Inferior parietal cortex (tissue), 1 donor: Measurements from ENCODE around the gene POU3F3.

Experiments used
- DNase-seq: peaks from one replicate; pipeline ENCODE4 v3.0.0-alpha.2; 2016; ENCODE audit errors: extremely low spot score

Gene POU3F3

DNA sequence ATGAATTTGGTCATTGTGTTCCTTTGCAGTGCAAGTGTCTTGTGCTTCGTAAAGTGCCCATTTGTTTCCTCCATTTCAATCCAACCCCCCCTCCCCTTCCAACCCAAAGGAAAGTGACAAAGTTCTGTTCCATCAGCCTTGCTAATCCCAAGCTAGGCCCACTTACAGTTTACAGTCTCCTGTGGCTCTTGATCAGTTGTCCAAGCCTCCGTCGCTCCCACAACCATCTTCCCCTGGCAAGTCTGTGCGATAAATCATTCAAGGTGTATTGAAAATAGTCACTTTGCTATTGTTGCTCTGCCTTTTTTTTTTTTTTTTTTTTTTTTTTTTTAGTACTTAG lies 6.5 kb downstream of the POU3F3 start:
- DNase-seq: no peak

DNA sequence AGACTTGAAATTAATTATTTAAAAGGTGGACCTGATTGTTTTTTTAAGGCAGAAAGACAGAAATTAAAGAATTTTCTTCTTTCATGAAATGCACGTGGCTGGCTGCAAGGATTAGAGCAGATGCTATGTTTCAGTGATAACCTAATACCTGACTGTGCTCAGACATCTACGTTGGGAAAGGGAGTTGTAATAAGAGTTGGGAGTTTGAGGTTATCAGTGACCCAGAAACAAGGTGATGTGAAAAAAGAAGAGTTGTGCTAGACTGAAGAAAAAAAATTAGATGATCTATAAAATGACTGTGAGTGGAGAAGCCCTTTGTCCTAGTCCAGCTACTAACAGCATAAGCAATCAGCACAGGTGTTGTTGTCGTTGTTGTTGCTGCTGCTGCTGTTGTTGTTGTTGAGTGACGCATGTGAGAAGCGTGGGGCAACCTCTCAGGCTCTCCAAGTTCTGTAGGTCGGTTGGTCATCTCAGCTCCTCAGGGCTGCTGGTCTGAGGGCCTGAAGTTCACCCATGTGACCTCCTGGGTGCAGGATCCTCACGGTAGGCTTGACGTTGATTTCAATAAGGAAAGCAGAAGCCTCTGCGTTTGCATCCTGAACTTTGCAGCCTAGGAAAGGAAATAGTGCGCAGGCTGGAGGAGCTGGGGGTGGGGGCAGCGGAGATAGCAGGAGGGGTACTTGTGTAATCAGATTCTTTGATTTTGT lies 7.6 kb downstream of the POU3F3 start:
- DNase-seq: peak; percentile 21

DNA sequence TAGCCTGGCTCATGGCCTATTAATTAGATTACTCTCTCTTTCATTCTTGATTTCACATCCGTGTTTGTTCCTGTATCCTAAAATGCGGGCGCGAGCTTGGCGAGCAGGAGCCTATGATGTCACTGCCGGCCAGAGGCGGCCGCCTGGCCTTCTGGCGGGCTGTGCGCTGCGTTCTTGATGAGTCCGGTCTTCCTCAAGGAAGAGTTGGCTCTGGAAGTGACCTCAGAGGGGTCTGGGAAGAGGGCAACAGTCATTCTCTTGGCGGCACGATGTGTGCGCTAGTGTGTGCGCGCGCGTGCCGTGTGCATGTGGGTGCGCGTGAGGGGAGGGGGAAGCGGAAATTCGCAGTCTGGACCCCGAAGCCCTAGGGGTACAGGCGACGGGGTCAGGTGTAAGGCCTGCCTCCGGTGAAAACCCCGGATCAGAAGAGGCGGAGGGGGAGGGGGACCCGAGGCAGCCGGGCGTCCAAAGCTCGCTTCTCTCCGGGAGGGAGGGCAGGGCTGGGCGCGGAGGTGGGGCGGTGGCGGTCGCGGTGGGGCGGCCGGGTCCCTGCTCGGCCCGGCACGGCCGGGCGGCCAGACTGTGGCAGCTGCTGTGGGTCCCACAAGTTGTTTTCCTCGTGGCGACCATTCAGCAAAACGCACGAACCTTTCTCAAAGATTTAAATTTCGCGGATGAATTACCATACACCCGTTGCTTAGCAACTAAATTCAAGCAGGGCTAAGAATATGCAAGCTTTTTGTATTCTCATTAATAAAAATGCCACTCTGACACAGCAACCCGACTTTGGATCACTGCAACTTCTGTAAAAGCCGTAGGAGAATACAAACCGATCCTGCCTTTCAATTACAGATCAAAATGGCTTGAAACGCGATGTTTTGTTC lies 8.4 kb downstream of the POU3F3 start:
- DNase-seq: peak; percentile 75

DNA sequence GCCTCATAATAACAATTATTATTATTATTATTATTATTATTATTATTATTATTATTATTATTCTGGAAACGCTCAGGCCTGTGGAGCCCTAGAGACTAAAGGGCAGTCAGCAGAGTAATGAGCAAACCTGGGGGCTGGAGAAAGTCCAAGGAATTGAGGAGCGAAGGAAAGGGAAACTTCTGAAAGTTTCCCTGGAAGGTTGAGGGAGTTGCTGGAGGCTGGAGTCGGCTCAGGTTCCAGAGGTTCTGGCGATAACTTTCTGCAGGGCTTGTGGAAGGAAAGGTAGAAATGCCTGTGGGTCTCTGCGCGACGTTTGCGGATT lies 9.2 kb downstream of the POU3F3 start:
- peak; percentile 16 for DNase-seq

DNA sequence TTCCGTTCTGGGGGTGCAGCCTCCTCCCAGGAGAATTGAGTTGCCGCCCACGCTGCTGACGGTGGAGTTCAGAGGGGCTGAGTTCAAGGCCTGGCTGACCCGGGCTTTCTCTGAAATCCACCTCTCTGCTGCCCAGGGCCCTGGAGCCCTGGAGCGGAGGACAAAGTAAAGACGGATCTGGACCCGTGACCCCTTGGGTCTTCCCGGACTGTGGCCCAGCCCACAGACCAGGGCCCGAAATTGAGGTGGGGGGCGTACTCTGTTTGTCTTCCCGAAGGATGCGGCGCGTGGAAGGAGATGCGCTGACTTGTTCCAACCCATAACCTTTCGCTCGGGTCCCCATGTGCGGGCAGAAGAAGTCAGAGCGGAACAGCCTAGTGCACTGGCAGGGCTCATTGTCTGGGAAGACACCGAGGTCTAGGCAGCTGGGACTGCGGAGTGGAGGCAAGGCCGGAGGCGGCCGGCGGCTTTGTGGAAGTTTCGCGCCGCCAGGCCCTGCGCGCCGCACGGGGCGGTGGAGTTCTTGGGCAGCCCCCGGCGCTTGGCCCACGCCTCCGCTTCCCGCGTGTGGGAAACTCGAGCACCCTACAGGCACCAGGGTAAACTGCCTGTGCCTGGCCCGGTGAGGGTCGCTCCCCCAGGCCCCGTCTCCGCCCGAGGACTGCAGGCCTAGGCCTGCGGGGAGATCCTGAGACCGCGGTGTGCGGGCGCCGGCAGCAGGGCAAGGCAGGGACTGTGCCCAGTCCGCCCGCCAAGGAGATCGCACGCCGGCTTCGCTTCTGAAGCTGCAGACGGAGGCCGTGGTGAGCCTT lies 9.8 kb downstream of the POU3F3 start:
- peak; percentile 42 for DNase-seq

DNA sequence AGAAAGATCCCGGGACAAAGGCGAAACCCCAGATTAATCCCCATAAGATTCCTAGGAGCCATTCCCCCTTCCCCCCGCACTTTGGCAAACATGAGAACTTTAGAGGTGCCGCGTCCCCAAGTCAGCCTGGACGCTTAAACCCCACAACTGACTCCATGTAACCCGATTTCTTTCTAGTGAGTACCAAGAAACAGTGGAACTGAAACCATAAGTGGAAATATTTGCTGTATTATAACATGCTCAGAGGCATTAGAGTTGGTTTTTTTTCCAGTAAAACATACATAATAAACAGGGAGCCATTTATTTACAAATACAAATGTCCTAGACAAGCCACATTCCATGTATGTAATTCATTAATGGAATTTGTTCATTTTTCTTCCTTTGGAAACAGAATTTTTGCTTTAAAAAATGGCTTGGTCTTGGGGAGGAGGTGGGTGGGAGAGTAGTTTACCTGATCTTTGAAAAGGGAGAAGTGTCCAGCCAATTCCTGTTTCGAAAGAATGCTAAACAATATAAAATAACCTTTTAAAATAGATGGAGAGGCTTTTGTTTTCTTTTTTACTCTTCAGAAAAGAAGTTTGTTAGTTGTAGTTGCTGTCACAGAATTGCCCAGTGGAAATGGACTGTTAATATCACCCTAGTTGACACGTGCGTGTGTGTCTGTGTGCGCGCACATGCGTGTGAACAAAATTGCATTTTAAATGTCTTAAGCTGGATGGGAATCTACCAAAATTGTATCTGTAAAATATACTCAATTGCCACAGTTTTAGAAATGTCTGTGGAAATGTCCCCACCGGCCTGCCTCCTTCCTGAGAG lies 10.6 kb downstream of the POU3F3 start:
- peak; percentile 25 for DNase-seq

DNA sequence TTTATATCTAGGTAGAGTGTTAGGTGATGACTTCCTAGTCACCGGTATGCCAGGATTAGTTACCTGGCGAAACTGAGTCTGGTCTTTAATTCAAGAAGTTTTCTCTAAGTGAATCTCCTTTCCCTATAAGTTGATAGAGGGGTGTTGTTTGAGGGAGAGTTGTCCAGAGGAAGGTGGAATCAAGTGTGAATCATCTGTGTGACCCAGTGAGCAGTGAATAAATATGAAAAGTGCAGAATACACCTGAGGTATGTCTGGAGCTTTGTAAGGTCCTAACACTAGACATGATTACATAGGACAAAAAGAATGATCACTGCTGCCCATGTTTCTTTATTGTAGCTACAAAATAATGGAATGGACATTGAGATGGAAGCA lies 11.2 kb downstream of the POU3F3 start:
- DNase-seq: peak; percentile 20

DNA sequence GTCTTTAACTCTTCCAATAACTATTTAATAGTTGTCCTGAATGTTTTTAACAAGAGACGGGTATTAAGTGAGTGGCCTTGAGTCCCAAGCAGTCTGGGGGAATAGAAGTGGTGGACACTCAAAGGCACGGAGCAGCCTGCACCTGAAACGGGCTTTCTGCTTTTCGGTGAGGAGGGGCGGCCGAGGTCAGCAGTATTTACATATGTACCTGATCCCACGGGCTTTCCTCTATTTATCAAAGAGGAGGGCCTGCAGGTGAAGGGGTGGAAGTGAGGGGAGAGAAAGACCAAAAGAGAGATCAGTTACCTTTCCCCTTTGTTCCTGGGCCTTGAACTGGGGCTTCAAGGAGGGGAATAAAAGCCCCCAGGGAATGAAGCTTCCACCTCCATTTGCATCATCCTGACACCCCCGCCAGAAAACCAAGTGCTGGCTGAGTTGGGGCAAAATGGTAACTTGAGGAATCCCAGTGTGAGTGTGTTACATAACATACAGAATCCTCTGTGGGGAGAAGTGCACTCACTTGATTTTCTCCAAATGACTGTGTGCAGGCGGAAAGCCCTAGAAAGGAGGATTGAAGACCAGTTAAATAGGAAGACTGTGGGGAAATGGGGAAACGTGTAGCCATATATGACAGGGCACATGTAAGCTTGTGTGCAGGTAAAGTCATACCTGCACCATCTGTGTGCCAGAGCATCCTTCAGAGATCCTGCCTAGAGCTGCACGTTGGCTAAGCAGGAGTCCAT lies 12.4 kb downstream of the POU3F3 start:
- DNase-seq: peak; percentile 51

DNA sequence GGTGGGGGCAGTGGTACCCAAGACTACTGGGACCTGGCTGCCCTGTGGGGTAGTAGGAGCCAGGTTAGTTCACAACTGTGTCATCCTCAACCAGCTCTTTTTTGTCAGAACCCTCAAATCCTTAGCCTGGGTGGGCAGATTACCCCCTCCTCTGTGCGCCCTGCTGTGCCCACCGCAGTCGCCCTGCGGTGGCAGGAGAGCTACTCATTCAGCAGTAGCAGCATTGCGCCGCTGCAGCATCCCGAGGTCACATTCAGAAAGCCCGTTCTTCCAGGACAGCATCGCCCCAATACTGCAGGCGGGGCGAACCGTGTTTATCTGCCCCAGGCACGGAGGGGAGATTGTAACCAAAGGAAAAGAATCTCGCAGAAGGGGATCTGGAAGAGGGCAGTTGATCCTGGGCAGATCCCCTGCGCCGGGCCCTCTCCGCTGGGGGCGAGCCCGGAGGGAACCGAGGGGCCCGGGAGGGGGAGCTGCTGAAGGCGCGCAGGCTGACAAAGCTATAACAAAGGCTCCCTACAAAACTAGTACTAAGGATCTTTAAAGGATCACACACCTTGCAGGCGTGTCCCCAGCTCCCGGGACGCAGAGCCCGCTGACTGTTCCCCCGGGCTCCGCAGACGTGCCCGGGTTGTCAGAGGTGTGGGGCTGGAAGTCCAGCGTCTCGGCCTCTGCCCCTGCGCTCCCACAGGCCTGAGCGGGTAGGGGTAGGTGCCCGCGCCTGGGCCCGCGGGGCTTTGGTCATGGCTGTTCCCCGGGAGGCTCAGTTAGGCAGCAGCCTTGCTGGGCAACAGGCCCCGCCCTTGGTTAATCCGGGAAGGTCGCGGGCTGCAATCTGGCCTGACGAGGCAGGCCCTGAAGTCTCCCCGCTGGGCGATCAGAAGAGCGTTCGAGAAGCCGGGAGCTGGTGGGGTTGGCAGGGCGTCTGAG lies 13.2 kb downstream of the POU3F3 start:
- peak; percentile 40 for DNase-seq

DNA sequence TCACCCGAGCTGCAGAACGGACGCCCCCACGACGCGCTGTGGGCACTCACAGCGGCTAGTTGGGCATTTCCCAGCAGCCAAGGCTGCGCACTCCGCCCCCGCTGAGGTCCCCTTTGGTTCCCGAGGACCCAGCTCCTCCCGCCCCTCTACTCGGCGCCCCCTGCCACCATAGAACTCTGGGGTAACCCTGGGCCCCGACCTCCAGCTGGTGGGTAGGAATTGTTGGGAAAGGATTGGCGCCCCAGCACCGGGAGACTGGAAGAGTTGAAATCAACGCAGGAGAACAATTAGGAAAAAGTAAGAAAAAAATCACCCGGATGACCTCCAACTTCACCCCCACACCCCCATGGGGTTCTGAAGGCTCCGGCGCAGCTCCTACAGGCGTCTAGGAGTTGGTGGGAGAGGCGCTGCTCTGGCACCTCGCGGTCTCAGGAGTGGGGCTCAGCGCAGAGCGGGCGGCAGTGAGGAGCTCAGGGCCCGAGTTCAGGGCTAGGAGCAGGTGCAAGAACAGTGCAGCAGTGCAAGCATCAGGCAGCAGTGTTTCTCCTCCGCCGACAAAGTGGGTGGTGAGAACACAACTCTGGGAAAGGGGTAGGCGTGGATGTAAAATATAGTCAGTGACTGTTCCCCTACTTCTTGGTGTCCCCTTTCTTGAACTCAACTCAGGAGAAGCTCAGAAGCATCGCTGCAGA lies 14.0 kb downstream of the POU3F3 start:
- DNase-seq: peak; percentile 37

DNA sequence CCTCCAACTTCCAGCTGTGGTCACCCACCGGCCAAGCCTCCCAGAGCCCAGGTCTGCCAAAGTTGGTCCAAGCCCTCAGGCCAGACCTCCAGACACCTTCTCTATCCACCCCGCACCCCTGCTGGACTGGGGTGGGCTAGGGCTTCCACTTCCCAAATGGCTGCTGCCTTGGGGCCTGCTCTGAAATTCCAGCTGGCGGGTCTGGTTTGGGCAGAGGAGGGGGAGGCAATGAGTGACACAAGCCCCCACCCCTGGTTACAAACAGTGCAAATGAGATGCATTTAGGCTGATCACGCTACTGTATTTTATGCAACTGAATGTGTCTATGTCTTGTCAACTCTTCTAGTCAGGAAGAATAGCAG lies 14.6 kb downstream of the POU3F3 start:
- no peak for DNase-seq

DNA sequence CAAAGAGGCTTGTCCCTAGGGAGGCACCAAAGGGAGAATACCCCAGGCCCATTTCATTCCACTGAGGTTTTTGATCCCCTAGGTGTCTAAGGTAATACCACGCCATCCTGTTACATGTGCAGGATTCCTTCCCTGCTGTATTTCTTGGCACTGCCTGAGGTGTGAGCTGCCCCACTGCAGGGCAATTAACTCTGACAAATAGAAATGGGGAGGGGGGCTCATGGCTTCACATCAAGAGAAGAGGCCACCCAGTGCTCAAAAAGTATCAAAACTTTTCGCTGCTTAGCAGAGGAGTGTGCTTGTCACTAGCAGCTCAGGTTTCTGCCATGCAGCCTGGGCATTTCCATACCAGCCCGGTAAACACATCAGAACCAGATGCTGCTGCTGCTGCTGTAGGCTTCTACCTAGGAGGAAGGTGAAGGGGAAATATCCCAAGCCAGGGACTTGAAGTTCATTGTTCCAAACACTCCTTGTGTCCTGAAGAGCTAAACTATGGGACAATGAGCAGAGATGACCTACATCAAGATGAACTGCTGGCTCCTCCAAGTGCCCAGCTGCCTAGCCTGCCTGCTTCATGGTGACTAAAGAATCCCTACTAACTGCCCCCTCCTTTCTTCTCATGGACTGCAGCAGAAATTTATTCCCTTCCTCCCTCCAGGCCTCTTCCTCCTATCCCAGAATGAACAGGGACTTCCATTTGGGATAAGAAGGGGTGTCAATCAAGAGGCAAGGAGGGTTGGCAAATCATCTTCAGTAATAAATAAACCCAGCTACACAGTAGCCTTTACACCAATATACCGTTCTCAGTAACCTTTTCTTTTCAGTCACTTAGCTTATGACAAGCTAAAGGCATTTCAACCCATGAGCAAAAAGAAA lies 16.4 kb downstream of the POU3F3 start:
- DNase-seq: peak; percentile 31

DNA sequence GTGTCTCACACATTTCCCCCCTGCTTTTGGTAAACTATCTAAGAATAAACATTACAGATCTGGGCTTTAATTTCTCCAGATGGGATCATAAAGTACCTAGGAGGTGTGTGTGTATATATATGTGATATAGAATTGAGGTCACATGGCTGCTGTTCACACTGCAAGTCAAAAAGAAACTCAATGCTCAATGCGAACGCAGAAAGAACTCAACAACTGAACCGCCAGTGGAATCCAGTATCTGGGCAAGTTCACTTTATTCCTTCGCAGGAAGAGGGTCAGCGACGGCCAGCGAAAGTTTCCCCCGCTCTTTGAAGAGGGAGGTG lies 17.7 kb downstream of the POU3F3 start:
- DNase-seq: peak; percentile 55

DNA sequence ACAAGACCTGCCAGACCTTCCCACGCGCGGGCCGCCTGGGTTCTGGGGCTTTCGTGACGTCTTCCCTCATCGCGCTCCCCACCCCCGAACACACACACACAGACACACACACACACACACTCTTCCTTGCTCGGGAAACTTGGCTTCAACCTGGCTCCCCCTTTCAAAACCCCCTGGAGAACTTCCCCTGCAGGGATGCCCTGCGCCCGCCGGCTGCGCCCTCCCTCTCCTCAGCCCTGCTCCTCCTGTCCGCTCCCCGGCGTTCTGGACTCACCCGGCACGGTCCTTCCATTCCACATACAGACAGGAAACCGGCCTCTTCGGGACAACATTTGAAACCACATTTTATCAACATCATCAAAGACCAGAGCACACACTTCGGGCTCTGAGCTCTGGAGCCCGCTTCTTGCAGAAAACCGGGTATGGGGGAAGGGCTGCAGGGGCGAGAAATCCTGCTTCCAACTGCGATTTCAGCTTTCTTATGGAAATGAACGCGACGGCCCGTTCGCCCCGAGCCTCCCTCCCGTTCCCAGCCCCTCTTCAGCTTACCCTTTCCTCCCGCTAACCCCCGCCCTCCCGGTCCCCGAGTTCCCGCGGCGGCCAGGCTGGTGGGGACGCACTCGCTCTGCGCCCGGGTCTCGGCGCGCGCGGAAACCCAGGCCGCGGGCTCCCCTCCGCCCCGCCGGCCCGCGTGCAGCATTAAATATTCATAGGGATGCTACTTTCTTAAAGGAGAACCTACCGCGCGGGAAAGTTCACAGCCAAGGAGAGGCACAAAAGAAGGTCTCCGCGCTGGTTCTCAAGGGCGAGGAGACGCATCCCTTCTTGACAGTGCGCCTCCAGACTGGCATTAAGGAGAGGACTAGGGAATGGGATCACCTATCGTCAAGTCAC lies 18.3 kb downstream of the POU3F3 start:
- peak; percentile 54 for DNase-seq

DNA sequence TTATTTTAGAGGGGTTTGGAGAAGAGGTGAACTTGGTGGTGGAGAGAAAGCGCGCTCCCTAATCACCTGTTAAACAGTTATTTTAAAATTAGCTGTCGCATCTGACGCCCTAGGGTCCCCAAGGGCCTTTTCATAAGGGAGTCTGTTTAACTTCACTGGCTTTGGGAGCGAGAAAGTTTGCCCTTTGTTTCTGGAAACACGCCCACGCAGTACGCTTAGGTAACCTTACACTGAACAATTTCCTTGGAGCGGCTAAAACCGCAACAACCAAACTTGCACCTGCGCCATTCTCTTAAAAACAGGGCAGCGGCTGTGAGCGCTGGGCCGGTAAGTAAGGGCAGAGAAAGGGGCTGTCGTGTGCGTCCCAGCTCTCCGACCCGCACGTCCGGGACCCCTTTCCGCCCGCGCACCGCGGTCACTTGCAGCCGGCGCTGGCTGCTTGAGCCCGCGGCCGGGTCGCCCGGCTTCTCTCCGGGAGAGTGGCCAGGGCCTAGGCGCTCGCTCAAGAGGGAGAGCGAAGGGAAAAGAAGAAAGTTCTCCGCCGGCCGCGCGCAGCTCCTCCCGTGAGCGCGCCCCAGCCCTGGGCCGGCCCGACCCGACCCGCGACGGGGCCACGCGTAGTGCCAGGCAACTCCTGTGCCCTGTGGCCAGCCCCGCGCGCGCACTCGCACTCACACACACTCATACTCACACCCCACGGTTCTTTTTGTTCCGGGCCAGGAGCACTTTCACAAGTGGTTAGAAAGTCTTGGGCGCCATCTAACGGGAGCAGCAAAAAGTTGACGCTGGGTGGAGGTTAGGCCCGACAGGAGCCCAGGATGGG lies 19.2 kb downstream of the POU3F3 start:
- peak; percentile 93 for DNase-seq

DNA sequence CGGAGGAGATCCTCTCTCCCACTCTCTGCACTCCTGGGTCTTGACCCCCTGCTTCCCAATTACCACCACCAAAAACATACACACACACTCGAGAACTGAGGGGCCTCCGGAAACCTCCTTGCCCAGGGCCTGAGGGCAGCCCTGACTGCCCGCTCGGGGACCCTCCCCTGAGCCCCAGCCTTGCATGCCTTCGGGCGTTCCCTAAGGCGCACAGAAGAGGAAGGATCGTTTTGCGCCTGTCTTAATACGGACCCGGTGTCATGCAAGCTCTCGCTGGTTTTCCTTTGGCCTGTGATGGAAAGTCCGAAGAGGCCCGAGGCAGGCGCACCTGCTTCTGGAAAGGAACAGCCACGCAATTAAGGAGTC lies 19.8 kb downstream of the POU3F3 start:
- no peak for DNase-seq

DNA sequence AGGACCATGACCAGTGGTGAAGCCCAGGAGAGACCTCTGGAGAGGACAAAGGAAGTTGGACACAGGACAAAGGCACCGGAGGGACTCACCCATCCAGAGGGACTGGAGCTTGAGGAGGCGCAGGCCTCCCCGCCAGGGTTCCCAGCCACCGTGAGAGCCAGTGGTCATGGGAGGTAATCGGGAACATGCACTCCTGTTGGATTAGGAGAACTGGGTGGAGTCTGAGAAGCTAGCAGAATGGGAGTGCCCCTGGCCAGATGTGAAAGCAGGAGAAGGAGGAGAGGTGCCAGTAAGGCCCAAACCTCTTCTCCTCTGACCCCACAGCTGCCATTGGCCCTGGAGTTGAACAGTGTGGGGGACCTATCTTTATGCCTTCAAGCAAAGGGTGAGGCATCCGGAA lies 20.3 kb downstream of the POU3F3 start:
- DNase-seq: no peak
